ENCODE results near the gene BRDT.

BRDT gene

GRCh38 chr1:91949356-91949699 is at the start of gene BRDT:
Gene BRDT (plus strand): TSS chr1:91949401. CDS start chr1:91962755, 13,354 bp downstream.
- H3K4me3 ChIP-seq (ENCODE audit: low read depth, low read length) = no peak within 1 kb of the TSS
- no peak within 1 kb of the TSS for H3K9ac ChIP-seq (ENCODE audit: low read length)
- H3K27ac ChIP-seq (ENCODE audit: low read depth, low read length) = no peak within 1 kb of the TSS
- H3K27me3 ChIP-seq (ENCODE audit: control insufficient read depth, insufficient read depth, low read length) = no peaks in the 10 kb centered on the region
- no peaks in the 10 kb centered on the region for H3K9me3 ChIP-seq (ENCODE audit: control insufficient read depth, insufficient read depth, low read depth, low read length)
- no peaks in the 10 kb centered on the region for H3K4me1 ChIP-seq (ENCODE audit: control insufficient read depth, insufficient read depth, low read length)
- H3K36me3 ChIP-seq (ENCODE audit: control insufficient read depth, insufficient read depth, low read length) = no peaks in the 10 kb centered on the region

- Histone ChIP-seq H3K9me3 (ENCODE audit: control insufficient read depth, insufficient read depth, low read depth, low read length) (no peaks in the 10 kb centered on the region), H3K36me3 (ENCODE audit: control insufficient read depth, insufficient read depth, low read length) (no peaks in the 10 kb centered on the region), H3K27me3 (ENCODE audit: control insufficient read depth, insufficient read depth, low read length) (no peaks in the 10 kb centered on the region), H3K4me1 (ENCODE audit: control insufficient read depth, insufficient read depth, low read length) (no peaks in the 10 kb centered on the region), H3K4me3 (ENCODE audit: low read depth, low read length) (no peak overlapping the region), H3K9ac (ENCODE audit: low read length) (no peak overlapping the region), H3K27ac (ENCODE audit: low read depth, low read length) (no peak overlapping the region)
Measured at GRCh38 chr1:91900562-91900961, 48.6 kb upstream of the BRDT start.

GRCh38 chr1:91901231-91901630 is 48.0 kb upstream of the BRDT start:
- Histone ChIP-seq H3K4me3 (ENCODE audit: low read depth, low read length) (no peak overlapping the region), H3K4me1 (ENCODE audit: control insufficient read depth, insufficient read depth, low read length) (no peaks in the 10 kb centered on the region), H3K36me3 (ENCODE audit: control insufficient read depth, insufficient read depth, low read length) (no peaks in the 10 kb centered on the region), H3K27me3 (ENCODE audit: control insufficient read depth, insufficient read depth, low read length) (no peaks in the 10 kb centered on the region), H3K9me3 (ENCODE audit: control insufficient read depth, insufficient read depth, low read depth, low read length) (no peaks in the 10 kb centered on the region), H3K9ac (ENCODE audit: low read length) (no peak overlapping the region), H3K27ac (ENCODE audit: low read depth, low read length) (no peak overlapping the region)

- no peaks in the 10 kb centered on the region for H3K27me3 ChIP-seq (ENCODE audit: control insufficient read depth, insufficient read depth, low read length)
- no peaks in the 10 kb centered on the region for H3K9me3 ChIP-seq (ENCODE audit: control insufficient read depth, insufficient read depth, low read depth, low read length)
- no peaks in the 10 kb centered on the region for H3K4me1 ChIP-seq (ENCODE audit: control insufficient read depth, insufficient read depth, low read length)
- no peak overlapping the region for H3K9ac ChIP-seq (ENCODE audit: low read length)
- no peak overlapping the region for H3K27ac ChIP-seq (ENCODE audit: low read depth, low read length)
- no peak overlapping the region for H3K4me3 ChIP-seq (ENCODE audit: low read depth, low read length)
- H3K36me3 ChIP-seq (ENCODE audit: control insufficient read depth, insufficient read depth, low read length) = no peaks in the 10 kb centered on the region
Measured at GRCh38 chr1:91912266-91912665, 36.9 kb upstream of the BRDT start.

GRCh38 chr1:91913018-91913417 is 36.2 kb upstream of the BRDT start:
- Histone ChIP-seq H3K4me1 (ENCODE audit: control insufficient read depth, insufficient read depth, low read length) (no peaks in the 10 kb centered on the region), H3K36me3 (ENCODE audit: control insufficient read depth, insufficient read depth, low read length) (no peaks in the 10 kb centered on the region), H3K9me3 (ENCODE audit: control insufficient read depth, insufficient read depth, low read depth, low read length) (no peaks in the 10 kb centered on the region), H3K9ac (ENCODE audit: low read length) (no peak overlapping the region), H3K4me3 (ENCODE audit: low read depth, low read length) (no peak overlapping the region), H3K27ac (ENCODE audit: low read depth, low read length) (no peak overlapping the region), H3K27me3 (ENCODE audit: control insufficient read depth, insufficient read depth, low read length) (no peaks in the 10 kb centered on the region)

GRCh38 chr1:91916046-91916445 is 33.2 kb upstream of the BRDT start:
- Histone ChIP-seq H3K9me3 (ENCODE audit: control insufficient read depth, insufficient read depth, low read depth, low read length) (no peaks in the 10 kb centered on the region), H3K9ac (ENCODE audit: low read length) (no peak overlapping the region), H3K27ac (ENCODE audit: low read depth, low read length) (no peak overlapping the region), H3K4me3 (ENCODE audit: low read depth, low read length) (no peak overlapping the region), H3K36me3 (ENCODE audit: control insufficient read depth, insufficient read depth, low read length) (no peaks in the 10 kb centered on the region), H3K27me3 (ENCODE audit: control insufficient read depth, insufficient read depth, low read length) (no peaks in the 10 kb centered on the region), H3K4me1 (ENCODE audit: control insufficient read depth, insufficient read depth, low read length) (no peaks in the 10 kb centered on the region)

GRCh38 chr1:91916811-91917460 is 32.3 kb upstream of the BRDT start:
- Histone ChIP-seq H3K27ac (ENCODE audit: low read depth, low read length) (no peak overlapping the region), H3K9ac (ENCODE audit: low read length) (no peak overlapping the region), H3K36me3 (ENCODE audit: control insufficient read depth, insufficient read depth, low read length) (no peaks in the 10 kb centered on the region), H3K4me3 (ENCODE audit: low read depth, low read length) (no peak overlapping the region), H3K9me3 (ENCODE audit: control insufficient read depth, insufficient read depth, low read depth, low read length) (no peaks in the 10 kb centered on the region), H3K4me1 (ENCODE audit: control insufficient read depth, insufficient read depth, low read length) (no peaks in the 10 kb centered on the region), H3K27me3 (ENCODE audit: control insufficient read depth, insufficient read depth, low read length) (no peaks in the 10 kb centered on the region)

- no peaks in the 10 kb centered on the region for H3K27me3 ChIP-seq (ENCODE audit: control insufficient read depth, insufficient read depth, low read length)
- no peak overlapping the region for H3K9ac ChIP-seq (ENCODE audit: low read length)
- no peak overlapping the region for H3K4me3 ChIP-seq (ENCODE audit: low read depth, low read length)
- no peaks in the 10 kb centered on the region for H3K4me1 ChIP-seq (ENCODE audit: control insufficient read depth, insufficient read depth, low read length)
- H3K36me3 ChIP-seq (ENCODE audit: control insufficient read depth, insufficient read depth, low read length) = no peaks in the 10 kb centered on the region
- H3K27ac ChIP-seq (ENCODE audit: low read depth, low read length) = no peak overlapping the region
- no peaks in the 10 kb centered on the region for H3K9me3 ChIP-seq (ENCODE audit: control insufficient read depth, insufficient read depth, low read depth, low read length)
Measured at GRCh38 chr1:91919962-91920361, 29.2 kb upstream of the BRDT start.

GRCh38 chr1:91924146-91924545 is 25.1 kb upstream of the BRDT start:
- Histone ChIP-seq H3K27me3 (ENCODE audit: control insufficient read depth, insufficient read depth, low read length) (no peaks in the 10 kb centered on the region), H3K27ac (ENCODE audit: low read depth, low read length) (no peak overlapping the region), H3K36me3 (ENCODE audit: control insufficient read depth, insufficient read depth, low read length) (no peaks in the 10 kb centered on the region), H3K4me3 (ENCODE audit: low read depth, low read length) (no peak overlapping the region), H3K9ac (ENCODE audit: low read length) (no peak overlapping the region), H3K4me1 (ENCODE audit: control insufficient read depth, insufficient read depth, low read length) (peaks cover 3% of the 10 kb centered on the region; the same call in 1 of the 2 replicates), H3K9me3 (ENCODE audit: control insufficient read depth, insufficient read depth, low read depth, low read length) (no peaks in the 10 kb centered on the region)

GRCh38 chr1:91925644-91926435 is 23.4 kb upstream of the BRDT start:
- Histone ChIP-seq H3K36me3 (ENCODE audit: control insufficient read depth, insufficient read depth, low read length) (no peaks in the 10 kb centered on the region), H3K27me3 (ENCODE audit: control insufficient read depth, insufficient read depth, low read length) (no peaks in the 10 kb centered on the region), H3K9ac (ENCODE audit: low read length) (no peak overlapping the region), H3K4me1 (ENCODE audit: control insufficient read depth, insufficient read depth, low read length) (peaks cover 6% of the 10 kb centered on the region; the same call in 1 of the 2 replicates), H3K4me3 (ENCODE audit: low read depth, low read length) (no peak overlapping the region), H3K27ac (ENCODE audit: low read depth, low read length) (no peak overlapping the region), H3K9me3 (ENCODE audit: control insufficient read depth, insufficient read depth, low read depth, low read length) (no peaks in the 10 kb centered on the region)

GRCh38 chr1:91928026-91928425 is 21.2 kb upstream of the BRDT start:
- no peaks in the 10 kb centered on the region for H3K36me3 ChIP-seq (ENCODE audit: control insufficient read depth, insufficient read depth, low read length)
- H3K27ac ChIP-seq (ENCODE audit: low read depth, low read length) = no peak overlapping the region
- no peaks in the 10 kb centered on the region for H3K9me3 ChIP-seq (ENCODE audit: control insufficient read depth, insufficient read depth, low read depth, low read length)
- peaks cover 6% of the 10 kb centered on the region; the same call in 1 of the 2 replicates for H3K4me1 ChIP-seq (ENCODE audit: control insufficient read depth, insufficient read depth, low read length)
- H3K9ac ChIP-seq (ENCODE audit: low read length) = no peak overlapping the region
- no peak overlapping the region for H3K4me3 ChIP-seq (ENCODE audit: low read depth, low read length)
- no peaks in the 10 kb centered on the region for H3K27me3 ChIP-seq (ENCODE audit: control insufficient read depth, insufficient read depth, low read length)
